Upper lobe of left lung (tissue), 6 donors: ENCODE measurements around the gene MMRN1. TPM values are rescaled to one million over a fixed set of nuclear protein-coding genes. Genes with fewer than 3 reads are reported as not detected.

Experiments used
- ATAC-seq, 2 donors: fragments of 200-7000 bp; cut with Tn5 transposase; one replicate each; pipeline ENCODE4 v1.9.1; 2022; ENCODE audit warnings: mild to moderate bottlenecking in 2 of 2, moderate library complexity in 2 of 2; ENCODE audit not compliant: low FRiP score in 2 of 2
- DNase-seq, 2 donors: peaks; one replicate each; pipeline ENCODE4 v3.0.0-alpha.2; 2019 to 2020
- H3K27ac ChIP-seq, 4 donors: fragments of 200-600 bp; sonication (generic); one replicate each; pipeline ENCODE4 v1.5.1; 2016 to 2019
- H3K27me3 ChIP-seq, 4 donors: fragments of 200-600 bp; sonication (generic); one replicate each; pipeline ENCODE4 v1.5.1; 2017 to 2019
- H3K36me3 ChIP-seq, 4 donors: fragments of 200-600 bp; sonication (generic); one replicate each; pipeline ENCODE4 v1.5.1; 2016 to 2019
- H3K4me1 ChIP-seq, 4 donors: fragments of 200-600 bp; sonication (generic); one replicate each; pipeline ENCODE4 v1.5.1; 2018 to 2019
- H3K4me3 ChIP-seq, 4 donors: fragments of 200-600 bp; sonication (generic); one replicate each; pipeline ENCODE4 v1.5.1; 2017 to 2019; ENCODE audit warnings: mild to moderate bottlenecking in 2 of 4, moderate library complexity in 1 of 4
- H3K9me3 ChIP-seq, 4 donors: fragments of 200-600 bp; sonication (generic); one replicate each; pipeline ENCODE4 v1.5.1; 2018 to 2019
- EP300 ChIP-seq, 4 donors: sonication (generic); formaldehyde crosslinking; IDR thresholded peaks; one replicate each; pipeline ENCODE4 v1.5.1; 2017; ENCODE audit warnings: antibody characterized with exemption in 4 of 4, control low read depth in 2 of 4
- POLR2A ChIP-seq, 4 donors: fragments of 450-650 bp; IDR thresholded peaks; one replicate each; pipeline ENCODE4 v1.5.1; 2016 to 2017; ENCODE audit warnings: antibody characterized with exemption in 4 of 4, mild to moderate bottlenecking in 2 of 4
- POLR2AphosphoS5 ChIP-seq, 2 donors: sonication (generic); formaldehyde crosslinking; IDR thresholded peaks; one replicate each; pipeline ENCODE4 v1.5.1; 2017; ENCODE audit warnings: antibody characterized with exemption in 2 of 2
- WGBS, 2 donors: methylation state at CpG; one replicate each; pipeline ENCODE4 v1.1.5; 2017 to 2018; 5-methylcytosine and 5-hydroxymethylcytosine counted together
- total RNA-seq, 6 donors: library from RNA; depleted of rRNA in 4 of 6; stranded (reverse); fragments of >200 nt in 4 of 6; gene quantifications; one replicate each; pipeline versions ENCODE4 v1.1.0 to v1.2.1, GENCODE V29; 2016 to 2021
- TF ChIP-seq, protein P1 (sequence below), 6 experiments: fragments of 450-650 bp in 4 of 6; fragments of 200-600 bp in 2 of 6; sonication (generic) in 2 of 6; IDR thresholded peaks; one replicate each; pipeline ENCODE4 v1.5.1; 2016 to 2019; ENCODE audit warnings: antibody characterized with exemption in 6 of 6
- donor health status: DM: no; HTN: no; CAD: no; lungs with moderate emphysema.
- donor health status: DM: no; HTN: yes; CAD: no; lungs with severe emphysema.

MMRN1 gene
- total RNA-seq, 6 donors from 2014 or later: 2.1 to 43.3 (median 18.7) TPM

DNA sequence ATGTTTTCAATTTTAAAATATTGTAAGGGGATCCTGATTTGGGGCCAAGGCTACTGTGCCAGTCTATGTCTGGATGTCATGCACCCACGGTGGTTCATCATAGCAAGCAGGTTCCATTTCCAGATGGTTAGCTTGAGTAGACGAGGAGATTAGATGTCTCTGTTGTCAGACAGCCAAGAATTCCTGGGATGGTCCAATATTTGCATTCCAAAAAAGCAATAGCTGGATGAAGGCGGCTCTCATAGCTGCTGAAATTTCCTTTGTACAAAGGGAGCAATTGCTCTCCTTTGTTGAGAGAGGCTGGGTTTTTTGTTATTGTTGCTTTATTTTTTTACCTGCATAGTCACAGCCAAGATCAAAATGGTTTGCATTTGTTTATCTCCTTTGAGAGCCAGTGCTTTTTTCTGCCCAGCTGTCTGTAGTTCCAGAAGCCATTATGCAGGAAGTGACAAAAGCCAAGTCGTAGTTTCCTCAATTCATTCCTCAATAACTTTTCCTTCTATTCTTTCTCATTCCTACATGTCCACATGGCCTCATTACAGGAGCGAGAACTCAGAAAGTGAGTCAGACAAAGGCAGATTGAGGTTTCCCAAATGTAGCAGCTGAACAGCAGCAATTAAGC lies 107.9 kb downstream of the MMRN1 start:
- Histone ChIP-seq H3K4me3 (no peak overlapping the region), H3K36me3 (no peaks in the 10 kb centered on the region), H3K4me1 (no peaks in the 10 kb centered on the region), H3K9me3 (no peaks in the 10 kb centered on the region), H3K27me3 (no peaks in the 10 kb centered on the region), H3K27ac (no peak overlapping the region)
- 60 to 73% methylated on average over 5 of the region's 5 CpGs for WGBS, 2 donors
- ATAC-seq (no peak), DNase-seq (no peak)
- TF ChIP-seq EP300 (IDR thresholded peaks at IDR 0.05): no peak
- TF ChIP-seq POLR2A (IDR thresholded peaks at IDR 0.05): no peak
- no peak for TF ChIP-seq POLR2AphosphoS5 (IDR thresholded peaks at IDR 0.05)
- TF ChIP-seq, protein P1, sequence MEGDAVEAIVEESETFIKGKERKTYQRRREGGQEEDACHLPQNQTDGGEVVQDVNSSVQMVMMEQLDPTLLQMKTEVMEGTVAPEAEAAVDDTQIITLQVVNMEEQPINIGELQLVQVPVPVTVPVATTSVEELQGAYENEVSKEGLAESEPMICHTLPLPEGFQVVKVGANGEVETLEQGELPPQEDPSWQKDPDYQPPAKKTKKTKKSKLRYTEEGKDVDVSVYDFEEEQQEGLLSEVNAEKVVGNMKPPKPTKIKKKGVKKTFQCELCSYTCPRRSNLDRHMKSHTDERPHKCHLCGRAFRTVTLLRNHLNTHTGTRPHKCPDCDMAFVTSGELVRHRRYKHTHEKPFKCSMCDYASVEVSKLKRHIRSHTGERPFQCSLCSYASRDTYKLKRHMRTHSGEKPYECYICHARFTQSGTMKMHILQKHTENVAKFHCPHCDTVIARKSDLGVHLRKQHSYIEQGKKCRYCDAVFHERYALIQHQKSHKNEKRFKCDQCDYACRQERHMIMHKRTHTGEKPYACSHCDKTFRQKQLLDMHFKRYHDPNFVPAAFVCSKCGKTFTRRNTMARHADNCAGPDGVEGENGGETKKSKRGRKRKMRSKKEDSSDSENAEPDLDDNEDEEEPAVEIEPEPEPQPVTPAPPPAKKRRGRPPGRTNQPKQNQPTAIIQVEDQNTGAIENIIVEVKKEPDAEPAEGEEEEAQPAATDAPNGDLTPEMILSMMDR (IDR thresholded peaks at IDR 0.05): no peak

Other genes with a start within 250 kb of the MMRN1 start
- 10 to 100 TPM in 5 of 6 donors, 1 to 10 TPM in 1; 6.3 to 15.4 (median 12.1) TPM for gene SNCA, start 57.7 kb upstream of the MMRN1 start, total RNA-seq
- 10 to 100 TPM in 3 of 6 donors, 1 to 10 TPM in 3; 4.4 to 26.1 (median 13.8) TPM for gene CCSER1, start 232.5 kb downstream of the MMRN1 start, total RNA-seq